WI38 (cell line): ENCODE measurements around the gene ATF3.

Source experiments
- H3K4me3 ChIP-seq: 2 replicates; pipeline ENCODE4 v1.5.1; 2011; ENCODE audit warnings: low read depth, mild to moderate bottlenecking, control low read depth, low read length
- CTCF ChIP-seq: IDR thresholded peaks from 2 replicates; pipeline ENCODE4 v1.5.1; 2012; ENCODE audit warnings: low read depth, mild to moderate bottlenecking, control low read depth, low read length

The ATF3 gene

GRCh38 chr1:212587016-212587887 lies 21.3 kb upstream of the ATF3 start:
- no peak for TF ChIP-seq CTCF
- no peak overlapping the region for H3K4me3 ChIP-seq

GRCh38 chr1:212587888-212588510 lies 20.6 kb upstream of the ATF3 start:
- no peak for TF ChIP-seq CTCF
- no peak overlapping the region for H3K4me3 ChIP-seq

GRCh38 chr1:212589446-212589845 lies 19.1 kb upstream of the ATF3 start:
- TF ChIP-seq CTCF = no peak
- no peak overlapping the region for H3K4me3 ChIP-seq

- TF ChIP-seq CTCF = no peak
- H3K4me3 ChIP-seq = no peak overlapping the region
Observed at GRCh38 chr1:212591922-212592321, 16.6 kb upstream of the ATF3 start.

- no peak overlapping the region for H3K4me3 ChIP-seq
- TF ChIP-seq CTCF = no peak
Observed at GRCh38 chr1:212593821-212594251, 14.7 kb upstream of the ATF3 start.

GRCh38 chr1:212594640-212595039 lies 13.9 kb upstream of the ATF3 start:
- TF ChIP-seq CTCF = no peak
- H3K4me3 ChIP-seq = no peak overlapping the region

GRCh38 chr1:212595229-212595628 lies 13.3 kb upstream of the ATF3 start:
- TF ChIP-seq CTCF = no peak
- no peak overlapping the region for H3K4me3 ChIP-seq
